ENCODE measurements around the gene CHTF18.
A peak's percentile ranks its signal among the peaks of the same experiment; 100 is the strongest.
"Not testable (repeated sequence)": the region's sequence is repeated elsewhere in the genome, so short reads cannot be mapped to it uniquely, and the experiment has no call there.

CHTF18 gene

GRCh38 chr16:770411-770810 lies 18.0 kb upstream of the CHTF18 start:
- no peak overlapping the region for H3K27ac Mint-ChIP-seq
- no peaks in the 10 kb centered on the region for H3K9me3 Mint-ChIP-seq

GRCh38 chr16:772959-773358 lies 15.5 kb upstream of the CHTF18 start:
- Mint-ChIP-seq H3K36me3 (ENCODE audit: low read depth) (no peaks in the 10 kb centered on the region), H3K9me3 (no peaks in the 10 kb centered on the region), H3K27ac (no peak overlapping the region), H3K4me3 (no peak overlapping the region), H3K27me3 (ENCODE audit: low read depth, poor library complexity) (peaks cover 3% of the 10 kb centered on the region), H3K4me1 (peaks cover 11% of the 10 kb centered on the region)
- no peak for DNase-seq
- TF ChIP-seq CTCF (IDR thresholded peaks at IDR 0.05), result no peak

More at GRCh38 chr16:770411-770810, 18.0 kb upstream of the CHTF18 start:
- TF ChIP-seq CTCF (IDR thresholded peaks at IDR 0.05), result no peak
- H3K27me3 Mint-ChIP-seq (ENCODE audit: low read depth, poor library complexity), result no peaks in the 10 kb centered on the region
- no peak for DNase-seq
- no peaks in the 10 kb centered on the region for H3K36me3 Mint-ChIP-seq (ENCODE audit: low read depth)
- no peak overlapping the region for H3K4me3 Mint-ChIP-seq
- peaks cover 10% of the 10 kb centered on the region for H3K4me1 Mint-ChIP-seq

- no peaks in the 10 kb centered on the region for H3K9me3 Mint-ChIP-seq
- peaks cover 4% of the 10 kb centered on the region for H3K27me3 Mint-ChIP-seq (ENCODE audit: low read depth, poor library complexity)
- no peak overlapping the region for H3K27ac Mint-ChIP-seq
- H3K4me3 Mint-ChIP-seq, result no peak overlapping the region
- TF ChIP-seq CTCF (IDR thresholded peaks at IDR 0.05), result no peak
- no peak for DNase-seq
- H3K4me1 Mint-ChIP-seq, result peaks cover 12% of the 10 kb centered on the region
- no peaks in the 10 kb centered on the region for H3K36me3 Mint-ChIP-seq (ENCODE audit: low read depth)
Measured at GRCh38 chr16:774086-775001, 14.1 kb upstream of the CHTF18 start.

- Mint-ChIP-seq H3K27ac (no peak overlapping the region), H3K9me3 (no peaks in the 10 kb centered on the region), H3K4me1 (peaks cover 12% of the 10 kb centered on the region), H3K4me3 (no peak overlapping the region), H3K36me3 (ENCODE audit: low read depth) (no peaks in the 10 kb centered on the region), H3K27me3 (ENCODE audit: low read depth, poor library complexity) (peaks cover 5% of the 10 kb centered on the region)
- no peak for DNase-seq
- no peak for TF ChIP-seq CTCF (IDR thresholded peaks at IDR 0.05)
Measured at GRCh38 chr16:775236-775796, 13.1 kb upstream of the CHTF18 start.

GRCh38 chr16:776298-776697 lies 12.1 kb upstream of the CHTF18 start:
- not testable (repeated sequence) for H3K4me1 Mint-ChIP-seq; H3K36me3 Mint-ChIP-seq (ENCODE audit: low read depth); DNase-seq; H3K27ac Mint-ChIP-seq; H3K4me3 Mint-ChIP-seq; H3K27me3 Mint-ChIP-seq (ENCODE audit: low read depth, poor library complexity); H3K9me3 Mint-ChIP-seq

GRCh38 chr16:776824-777223 lies 11.6 kb upstream of the CHTF18 start:
- no peaks in the 10 kb centered on the region for H3K36me3 Mint-ChIP-seq (ENCODE audit: low read depth)
- no peak for TF ChIP-seq CTCF (IDR thresholded peaks at IDR 0.05)
- no peaks in the 10 kb centered on the region for H3K9me3 Mint-ChIP-seq
- H3K27me3 Mint-ChIP-seq (ENCODE audit: low read depth, poor library complexity), result peaks cover 9% of the 10 kb centered on the region
- H3K4me1 Mint-ChIP-seq, result peaks cover 8% of the 10 kb centered on the region
- H3K27ac Mint-ChIP-seq, result peak overlapping the region; percentile 68
- DNase-seq, result no peak
- no peak overlapping the region for H3K4me3 Mint-ChIP-seq

All from nephron progenitor cell (in vitro differentiated cells).